K562 (cell line): ENCODE data around the gene EN2. TPM values are rescaled to one million over a fixed set of nuclear protein-coding genes. Genes with fewer than 3 reads are reported as not detected.

Source experiments
- ATAC-seq: fragments of 200-7000 bp; cut with Tn5 transposase; 3 replicates; pipeline ENCODE4 v1.9.1; 2020; ENCODE audit warnings: moderate library complexity
- BruUV-seq: library from RNA; stranded (reverse); fragments of 400-500 nt; replicated peaks from 2 replicates; lab custom pipeline; 2021; lab: Mats Ljungman, UMichigan
- CTCF ChIA-PET: fragments of 300-600 bp; formaldehyde crosslinking; extraction: SDS; loops from one replicate; lab custom pipeline; 2021; ENCODE audit warnings: low intra/inter-chr PET ratio; lab: Yijun Ruan, JAX
- POLR2A ChIA-PET: fragments of 300-600, 350-650 bp; sonication (Branson Sonifier 250); formaldehyde crosslinking; extraction: SDS; loops from one replicate; lab custom pipeline; 2021; ENCODE audit warnings: antibody characterized with exemption, inconsistent platforms; lab: Yijun Ruan, JAX
- DNase-seq, 4 experiments: peaks; one replicate each; pipeline versions ENCODE4 v3.0.0 to v3.0.0-alpha.2; 2011 to 2018; ENCODE audit warnings: low spot score in 3 of 4, mixed read lengths in 3 of 4; ENCODE audit errors: extremely low read depth in 1 of 4
- FAIRE-seq: peaks from 2 replicates; lab custom pipeline; 2011; peaks lifted over from hg19 to GRCh38; lab: Jason Lieb, UNC
- H2AFZ ChIP-seq: 2 replicates; pipeline ENCODE4 v1.6.0; 2011; ENCODE audit warnings: low read depth, low read length, control low read depth, inconsistent platforms
- H3K27ac ChIP-seq: fragments of 200-600 bp; 3 replicates; pipeline ENCODE4 v1.8.0; 2011; ENCODE audit warnings: low read depth, mild to moderate bottlenecking, control low read depth, inconsistent platforms, low read length, moderate library complexity, mixed read lengths; ENCODE audit errors: extremely low read depth
- H3K27me3 ChIP-seq, 2 experiments: fragments of 300-600 bp in 1 of 2; 2 replicates in 1 of 2; 3 replicates in 1 of 2; pipeline versions ENCODE4 v1.6.0 to v1.8.0; 2011; ENCODE audit warnings: inconsistent platforms in 2 of 2, low read length in 2 of 2, mild to moderate bottlenecking in 1 of 2, mixed read lengths in 1 of 2, moderate library complexity in 1 of 2; ENCODE audit not compliant: control insufficient read depth in 2 of 2, insufficient read depth in 2 of 2
- H3K36me3 ChIP-seq: fragments of 300-600 bp; 3 replicates; pipeline ENCODE4 v1.8.0; 2011; ENCODE audit warnings: mild to moderate bottlenecking, low read length, inconsistent platforms; ENCODE audit not compliant: control insufficient read depth, insufficient read depth
- H3K4me1 ChIP-seq, 2 experiments: fragments of 200-600 bp in 1 of 2; replicated peaks in 1 of 2; 2 replicates in 1 of 2; 3 replicates in 1 of 2; pipeline versions ENCODE4 v1.5.1 to v1.8.0; 2011; ENCODE audit warnings: inconsistent platforms in 2 of 2, low read length in 2 of 2, mild to moderate bottlenecking in 1 of 2, mixed read lengths in 1 of 2, moderate library complexity in 1 of 2; ENCODE audit not compliant: control insufficient read depth in 2 of 2, insufficient read depth in 2 of 2
- H3K4me2 ChIP-seq: 2 replicates; pipeline ENCODE4 v1.6.1; 2011; ENCODE audit warnings: low read length, control low read depth, inconsistent platforms, mixed read lengths; ENCODE audit not compliant: insufficient read depth
- H3K4me3 ChIP-seq: fragments of 200-600 bp; sonication (generic), shearing (Covaris generic); 2 replicates; pipeline ENCODE4 v1.5.1; 2016; ENCODE audit warnings: control low read depth, inconsistent platforms
- H3K79me2 ChIP-seq: fragments of 200-600 bp; 3 replicates; pipeline ENCODE4 v1.8.0; 2011; ENCODE audit warnings: low read length, inconsistent platforms; ENCODE audit not compliant: control insufficient read depth, insufficient read depth
- H3K9ac ChIP-seq, 2 experiments: 2 replicates each; pipeline versions ENCODE4 v1.6.0 to v1.6.1; 2011; ENCODE audit warnings: low read depth in 2 of 2, low read length in 2 of 2, control low read depth in 1 of 2, inconsistent platforms in 1 of 2, mild to moderate bottlenecking in 1 of 2, mixed read lengths in 1 of 2; ENCODE audit not compliant: insufficient read depth in 1 of 2
- H3K9me1 ChIP-seq: one replicate; pipeline ENCODE4 v1.6.0; 2011; ENCODE audit warnings: inconsistent platforms, mild to moderate bottlenecking, low read length, moderate library complexity; ENCODE audit not compliant: control insufficient read depth, insufficient read depth
- H3K9me3 ChIP-seq: replicated peaks from 2 replicates; pipeline ENCODE4 v1.5.1; 2011; ENCODE audit warnings: low read depth, low read length, inconsistent platforms; ENCODE audit not compliant: control insufficient read depth, insufficient read depth
- H4K20me1 ChIP-seq: replicated peaks from 2 replicates; pipeline ENCODE4 v1.6.1; 2011; ENCODE audit warnings: low read length, inconsistent platforms, mixed read lengths; ENCODE audit not compliant: control insufficient read depth, insufficient read depth
- CBX2 ChIP-seq: fragments of 200-600 bp; sonication (generic); IDR thresholded peaks from one replicate; pipeline ENCODE4 v1.6.1; 2012; ENCODE audit warnings: mild to moderate bottlenecking, low read length, inconsistent platforms; ENCODE audit not compliant: insufficient read depth, poor library complexity, severe bottlenecking
- EHMT2 ChIP-seq: fragments of 450-650 bp; IDR thresholded peaks from 2 replicates; pipeline ENCODE4 v1.6.1; 2018; ENCODE audit warnings: antibody characterized with exemption
- HEY1 ChIP-seq: fragments of 250-450 bp; sonication (Bioruptor Pico); IDR thresholded peaks from 2 replicates; pipeline ENCODE4 v1.5.0; 2020; ENCODE audit warnings: mild to moderate bottlenecking, moderate library complexity, borderline replicate concordance
- KDM1A ChIP-seq, 2 experiments: fragments of 450-650 bp; IDR thresholded peaks; 2 replicates each; pipeline ENCODE4 v1.6.1; 2016; ENCODE audit warnings: mild to moderate bottlenecking in 2 of 2
- KHSRP ChIP-seq: fragments of 450-650 bp; IDR thresholded peaks from 2 replicates; pipeline ENCODE4 v1.6.1; 2017
- MCM5 ChIP-seq: fragments of 450-650 bp; IDR thresholded peaks from 2 replicates; pipeline ENCODE4 v1.6.1; 2016; ENCODE audit warnings: low read depth
- MCM7 ChIP-seq, 2 experiments: fragments of 450-650 bp; IDR thresholded peaks; 2 replicates each; pipeline ENCODE4 v1.6.1; 2016 to 2018
- NBN ChIP-seq: fragments of 450-650 bp; IDR thresholded peaks from 2 replicates; pipeline ENCODE4 v1.6.1; 2016; ENCODE audit warnings: low read depth, mild to moderate bottlenecking
- NR1H2 ChIP-seq: sonication (generic); formaldehyde crosslinking; IDR thresholded peaks from 2 replicates; pipeline ENCODE4 v1.4.0; 2020; ENCODE audit warnings: mild to moderate bottlenecking, missing genetic modification reagents
- NR2F6 ChIP-seq: fragments of 450-650 bp; formaldehyde crosslinking; IDR thresholded peaks from 2 replicates; pipeline ENCODE4 v1.4.0; 2020; ENCODE audit warnings: mild to moderate bottlenecking
- PCBP1 ChIP-seq: fragments of 200-400 bp; formaldehyde crosslinking; IDR thresholded peaks from 2 replicates; pipeline ENCODE4 v1.6.1; 2018; ENCODE audit warnings: mild to moderate bottlenecking, low read depth, low read length; ENCODE audit not compliant: poor library complexity, severe bottlenecking
- RFX7 ChIP-seq: fragments of 250-450 bp; sonication (Bioruptor Pico); IDR thresholded peaks from 2 replicates; pipeline ENCODE4 v1.5.1; 2021; ENCODE audit warnings: mild to moderate bottlenecking
- SMARCC2 ChIP-seq: fragments of 450-650 bp; IDR thresholded peaks from 2 replicates; pipeline ENCODE4 v1.6.1; 2017; ENCODE audit warnings: antibody characterized with exemption, moderate library complexity, mild to moderate bottlenecking, low read depth
- SOX6 ChIP-seq: fragments of 450-650 bp; IDR thresholded peaks from 2 replicates; pipeline ENCODE4 v1.6.1; 2014; ENCODE audit warnings: mild to moderate bottlenecking
- ZNF347 ChIP-seq: fragments of 450-650 bp; formaldehyde crosslinking; IDR thresholded peaks from 2 replicates; pipeline ENCODE4 v1.4.0; 2020; ENCODE audit warnings: low read depth, mild to moderate bottlenecking, moderate library complexity
- ZNF609 ChIP-seq: sonication (generic); formaldehyde crosslinking; IDR thresholded peaks from 2 replicates; pipeline ENCODE4 v1.8.1; 2023; ENCODE audit warnings: missing genetic modification reagents, mild to moderate bottlenecking, borderline replicate concordance
- ZNF655 ChIP-seq: fragments of 250-450 bp; sonication (Bioruptor Pico); IDR thresholded peaks from 2 replicates; pipeline ENCODE4 v1.5.0; 2021
- ZNF707 ChIP-seq: fragments of 250-450 bp; sonication (Bioruptor Pico); conservative IDR thresholded peaks from 2 replicates; pipeline ENCODE4 v1.8.0; 2022; ENCODE audit warnings: inconsistent platforms, mild to moderate bottlenecking, moderate library complexity
- ZNF785 ChIP-seq: fragments of 250-450 bp; sonication (Bioruptor Pico); IDR thresholded peaks from 2 replicates; pipeline ENCODE4 v1.4.0; 2020; ENCODE audit warnings: mild to moderate bottlenecking
- WGBS: fragments of 100-300 bp; shearing (Covaris generic); methylation state at CpG from one replicate; pipeline ENCODE4 v1.1.6; 2016; ENCODE audit warnings: low coverage, mixed read lengths; ENCODE audit not compliant: insufficient coverage; ENCODE audit errors: missing lambda C conversion rate; 5-methylcytosine and 5-hydroxymethylcytosine counted together
- in situ Hi-C: fragments of 300-500 bp; cut with MboI; formaldehyde crosslinking; loops from 4 replicates; pipeline ENCODE4 v1.15.0; 2018; ENCODE audit warnings: inconsistent platforms, mixed read lengths
- intact Hi-C: fragments of 100-400 bp; cut with micrococcal nuclease; formaldehyde crosslinking; loops from 2 replicates; pipeline ENCODE4 v1.14.2; 2022
- polyA plus RNA-seq, 8 experiments: library from polyadenylated mRNA; depleted of rRNA in 4 of 8; stranded (reverse) in 5 of 8; unstranded in 3 of 8; fragments of >200 nt; fragmentation: Nextera tagmentation in 2 of 8; fragmentation: Illumina TruSeq in 1 of 8; extraction: Ambion mirVana in 2 of 8; extraction: Trizol in 1 of 8; gene quantifications; 2 replicates each; pipeline versions ENCODE4 v1.2.1 to v1.2.3, GENCODE V29; 2011 to 2014; ENCODE audit warnings: inconsistent platforms in 1 of 8, missing spikeins in 1 of 8
- total RNA-seq, 7 experiments: library from RNA; depleted of rRNA in 6 of 7; stranded (reverse); fragments of >200 nt in 6 of 7; fragmentation: Illumina TruSeq in 2 of 7; extraction: Trizol in 2 of 7; gene quantifications; 2 replicates each; pipeline versions ENCODE4 v1.2.1 to v1.2.3, GENCODE V29; 2011 to 2021; ENCODE audit warnings: low replicate concordance in 1 of 7

Gene EN2
- total and polyA plus RNA-seq, 9 of the 15 experiments (the other 6 are each of a cell fraction or from before 2014, with no cell fraction given) = 0.04 TPM; not detected in 7

GRCh38 chr7:155441856-155442255, 16.1 kb upstream of the EN2 start:
- no peaks in the 10 kb centered on the region for H3K36me3 ChIP-seq
- ChIA-PET CTCF (no interaction called here), POLR2A (no interaction called here)
- 0% methylated on average over 6 of the region's 6 CpGs for WGBS
- H4K20me1 ChIP-seq = no peaks in the 10 kb centered on the region; the same call in none of the 2 replicates
- H3K9me1 ChIP-seq = no peaks in the 10 kb centered on the region
- DNase-seq (no peak), ATAC-seq (no peak), FAIRE-seq (no peak)
- no peak overlapping the region for H3K9ac ChIP-seq
- intact Hi-C loops (no loop called here), in situ Hi-C loops (no loop called here)
- no peaks in the 10 kb centered on the region for H3K79me2 ChIP-seq
- H3K9me3 ChIP-seq = no peaks in the 10 kb centered on the region
- no peak overlapping the region for H3K27ac ChIP-seq
- H3K4me3 ChIP-seq = no peak overlapping the region
- no peaks in the 10 kb centered on the region for H3K4me1 ChIP-seq
- H3K4me2 ChIP-seq = no peak overlapping the region
- peaks cover 33 to 66% of the 10 kb centered on the region in 2 experiments; a peak in 4 of 5 replicates for H3K27me3 ChIP-seq
- H2AFZ ChIP-seq = no peak overlapping the region
- no peak for TF ChIP-seq MCM7 (IDR thresholded peaks at IDR 0.05)
- TF ChIP-seq EHMT2 = no peak
- no peak for TF ChIP-seq PCBP1
- no peak for TF ChIP-seq ZNF707 (CRISPR knock-in tag)
- no peak for TF ChIP-seq SMARCC2
- no peak for TF ChIP-seq RFX7 (CRISPR knock-in tag)
- no peak for TF ChIP-seq NBN
- no peak for TF ChIP-seq ZNF347 (CRISPR knock-in tag)
- no peak for TF ChIP-seq ZNF609 (CRISPR knock-in tag)
- TF ChIP-seq NR1H2 = no peak
- TF ChIP-seq KHSRP = no peak
- TF ChIP-seq MCM5 = no peak
- TF ChIP-seq SOX6 = no peak
- no peak for TF ChIP-seq ZNF655
- no peak for TF ChIP-seq KDM1A (IDR thresholded peaks at IDR 0.05)
- no peak for TF ChIP-seq NR2F6
- TF ChIP-seq CBX2 = no peak
- no peak for TF ChIP-seq ZNF785 (CRISPR knock-in tag)
- no peak for TF ChIP-seq HEY1 (CRISPR knock-in tag)
- no TSS peak for BruUV-seq
